Measurements from ENCODE around the gene TRPC4. TPM values are rescaled to one million over a fixed set of nuclear protein-coding genes. Genes with fewer than 3 reads are reported as not detected.

Gene TRPC4
- total RNA-seq, 1 donor from 2014 or later, result 0.26 TPM

DNA sequence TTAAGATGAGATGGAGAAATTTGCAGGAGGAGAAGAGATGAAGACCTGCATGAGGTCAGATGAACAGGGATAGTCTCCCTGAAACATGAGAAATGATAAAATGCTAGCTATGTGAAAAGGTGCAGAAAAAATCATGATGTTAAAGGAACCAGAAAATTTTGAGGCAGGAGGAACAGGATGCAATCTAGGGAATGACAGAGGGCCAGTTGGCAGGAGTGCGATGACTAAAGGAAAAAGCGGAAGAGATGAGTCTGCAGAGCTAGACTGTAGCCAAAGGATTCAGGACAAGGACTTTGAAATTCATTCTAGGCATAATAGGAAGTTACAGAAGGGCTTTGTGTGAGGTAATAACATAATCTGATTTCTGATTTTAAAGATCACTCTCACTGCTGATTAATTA is 77.9 kb downstream of the TRPC4 start:
- H3K4me3 ChIP-seq (ENCODE audit: low read depth, low read length), result no peak overlapping the region
- FAIRE-seq (no peak), DNase-seq (ENCODE audit: low read depth) (no peak)

DNA sequence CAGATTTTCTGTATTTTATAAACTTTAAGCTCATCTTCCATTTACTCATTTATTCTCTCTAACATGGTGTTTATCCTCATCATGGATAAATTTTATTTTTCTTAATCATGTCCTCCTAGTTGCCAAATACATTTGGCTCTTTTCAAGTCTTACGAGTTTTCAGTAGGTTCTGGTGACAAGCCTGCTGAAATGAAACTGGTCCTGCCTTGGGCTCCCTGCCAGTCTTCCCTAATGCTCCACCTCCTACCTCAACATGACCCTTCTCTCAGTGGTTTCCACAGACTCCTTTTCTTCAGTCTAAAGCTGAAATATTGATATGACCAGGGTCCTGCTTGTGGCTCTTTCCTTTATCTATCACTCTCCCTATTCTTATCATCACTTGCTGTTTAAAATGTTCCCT is 81.2 kb downstream of the TRPC4 start:
- Histone ChIP-seq H3K4me3 (ENCODE audit: low read depth, low read length) (no peak overlapping the region), H3K27me3 (ENCODE audit: control insufficient read depth, insufficient read depth, low read length) (no peaks in the 10 kb centered on the region), H3K36me3 (ENCODE audit: control insufficient read depth, insufficient read depth, low read length) (no peaks in the 10 kb centered on the region)
- DNase-seq (ENCODE audit: low read depth), result no peak
- TF ChIP-seq, protein P1, sequence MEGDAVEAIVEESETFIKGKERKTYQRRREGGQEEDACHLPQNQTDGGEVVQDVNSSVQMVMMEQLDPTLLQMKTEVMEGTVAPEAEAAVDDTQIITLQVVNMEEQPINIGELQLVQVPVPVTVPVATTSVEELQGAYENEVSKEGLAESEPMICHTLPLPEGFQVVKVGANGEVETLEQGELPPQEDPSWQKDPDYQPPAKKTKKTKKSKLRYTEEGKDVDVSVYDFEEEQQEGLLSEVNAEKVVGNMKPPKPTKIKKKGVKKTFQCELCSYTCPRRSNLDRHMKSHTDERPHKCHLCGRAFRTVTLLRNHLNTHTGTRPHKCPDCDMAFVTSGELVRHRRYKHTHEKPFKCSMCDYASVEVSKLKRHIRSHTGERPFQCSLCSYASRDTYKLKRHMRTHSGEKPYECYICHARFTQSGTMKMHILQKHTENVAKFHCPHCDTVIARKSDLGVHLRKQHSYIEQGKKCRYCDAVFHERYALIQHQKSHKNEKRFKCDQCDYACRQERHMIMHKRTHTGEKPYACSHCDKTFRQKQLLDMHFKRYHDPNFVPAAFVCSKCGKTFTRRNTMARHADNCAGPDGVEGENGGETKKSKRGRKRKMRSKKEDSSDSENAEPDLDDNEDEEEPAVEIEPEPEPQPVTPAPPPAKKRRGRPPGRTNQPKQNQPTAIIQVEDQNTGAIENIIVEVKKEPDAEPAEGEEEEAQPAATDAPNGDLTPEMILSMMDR (IDR thresholded peaks at IDR 0.05; ENCODE audit: insufficient read depth, low read length, severe bottlenecking), result no peak
- FAIRE-seq, result no peak

More for the DNA sequence above, 77.9 kb downstream of the TRPC4 start:
- Histone ChIP-seq H3K36me3 (ENCODE audit: control insufficient read depth, insufficient read depth, low read length) (no peaks in the 10 kb centered on the region), H3K27me3 (ENCODE audit: control insufficient read depth, insufficient read depth, low read length) (no peaks in the 10 kb centered on the region)
- TF ChIP-seq, protein P1 (IDR thresholded peaks at IDR 0.05; ENCODE audit: insufficient read depth, low read length, severe bottlenecking), result no peak

DNA sequence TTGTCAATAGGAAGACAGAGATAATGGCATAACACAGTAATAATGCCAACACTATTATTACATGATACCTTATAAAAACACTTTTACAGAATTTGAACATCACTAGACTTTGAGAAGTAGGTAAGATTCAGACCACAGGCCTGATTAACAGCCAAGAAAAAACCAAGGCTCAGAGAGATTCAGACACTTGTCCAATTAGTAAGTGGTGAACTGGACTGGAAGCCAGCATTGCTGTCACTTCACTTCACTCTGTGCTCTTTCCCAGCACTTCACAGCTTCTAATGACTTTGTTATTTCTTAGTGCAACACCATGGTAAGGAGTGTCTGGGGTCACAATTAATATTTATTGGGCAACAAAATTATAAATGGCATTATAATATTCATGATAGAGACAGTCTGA is 91.9 kb downstream of the TRPC4 start:
- no peak for FAIRE-seq
- no peak overlapping the region for H3K4me3 ChIP-seq (ENCODE audit: low read depth, low read length)

DNA sequence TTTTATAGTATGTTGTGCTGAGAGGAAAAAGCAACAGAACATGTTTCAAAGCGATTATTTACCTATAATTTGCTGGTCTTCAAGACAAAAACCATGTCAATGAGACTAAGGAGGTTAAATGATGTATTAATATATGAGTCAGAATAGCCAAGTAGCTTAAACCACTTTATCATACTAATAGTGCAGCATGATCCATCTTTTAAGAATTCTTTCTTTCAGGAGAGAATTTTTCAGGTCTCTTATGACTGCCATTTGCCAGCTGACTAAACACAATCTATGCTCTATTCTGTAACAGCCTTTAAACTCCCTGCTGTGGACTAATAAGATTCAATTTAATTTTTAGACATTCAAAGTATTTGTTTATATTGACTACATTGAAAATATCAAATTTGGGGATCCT is 93.7 kb downstream of the TRPC4 start:
- DNase-seq (ENCODE audit: low read depth) (peak; percentile 9), FAIRE-seq (no peak)
- TF ChIP-seq, protein P1 (IDR thresholded peaks at IDR 0.05; ENCODE audit: insufficient read depth, low read length, severe bottlenecking), result no peak
- no peaks in the 10 kb centered on the region for H3K36me3 ChIP-seq (ENCODE audit: control insufficient read depth, insufficient read depth, low read length)
- H3K4me3 ChIP-seq (ENCODE audit: low read depth, low read length), result no peak overlapping the region
- no peaks in the 10 kb centered on the region for H3K27me3 ChIP-seq (ENCODE audit: control insufficient read depth, insufficient read depth, low read length)

More for the DNA sequence above, 91.9 kb downstream of the TRPC4 start:
- TF ChIP-seq, protein P1 (IDR thresholded peaks at IDR 0.05; ENCODE audit: insufficient read depth, low read length, severe bottlenecking), result no peak
- no peak for DNase-seq (ENCODE audit: low read depth)
- Histone ChIP-seq H3K27me3 (ENCODE audit: control insufficient read depth, insufficient read depth, low read length) (no peaks in the 10 kb centered on the region), H3K36me3 (ENCODE audit: control insufficient read depth, insufficient read depth, low read length) (no peaks in the 10 kb centered on the region)

DNA sequence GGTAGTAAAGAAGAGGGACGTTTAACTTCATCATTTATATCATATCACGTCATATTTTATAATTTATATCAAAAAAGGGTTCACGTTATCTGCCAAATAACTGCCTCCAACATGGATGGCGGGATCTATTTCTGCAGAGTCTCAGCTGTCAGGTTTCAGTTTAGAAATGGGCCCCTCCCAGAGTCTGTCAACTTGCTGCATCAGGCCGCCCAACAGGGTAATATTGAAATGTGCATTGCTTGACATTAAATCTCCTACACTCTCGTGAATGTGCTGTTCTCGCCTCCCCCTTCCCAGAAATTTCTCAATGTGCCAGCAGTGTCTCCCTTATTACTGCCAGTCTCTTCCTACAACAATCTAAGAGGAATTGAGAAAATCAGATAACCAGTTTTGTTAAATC is 96.9 kb downstream of the TRPC4 start:
- FAIRE-seq, result no peak
- TF ChIP-seq, protein P1 (IDR thresholded peaks at IDR 0.05; ENCODE audit: insufficient read depth, low read length, severe bottlenecking), result no peak
- no peaks in the 10 kb centered on the region for H3K27me3 ChIP-seq (ENCODE audit: control insufficient read depth, insufficient read depth, low read length)
- no peak overlapping the region for H3K4me3 ChIP-seq (ENCODE audit: low read depth, low read length)
- no peaks in the 10 kb centered on the region for H3K36me3 ChIP-seq (ENCODE audit: control insufficient read depth, insufficient read depth, low read length)
- DNase-seq (ENCODE audit: low read depth), result no peak

DNA sequence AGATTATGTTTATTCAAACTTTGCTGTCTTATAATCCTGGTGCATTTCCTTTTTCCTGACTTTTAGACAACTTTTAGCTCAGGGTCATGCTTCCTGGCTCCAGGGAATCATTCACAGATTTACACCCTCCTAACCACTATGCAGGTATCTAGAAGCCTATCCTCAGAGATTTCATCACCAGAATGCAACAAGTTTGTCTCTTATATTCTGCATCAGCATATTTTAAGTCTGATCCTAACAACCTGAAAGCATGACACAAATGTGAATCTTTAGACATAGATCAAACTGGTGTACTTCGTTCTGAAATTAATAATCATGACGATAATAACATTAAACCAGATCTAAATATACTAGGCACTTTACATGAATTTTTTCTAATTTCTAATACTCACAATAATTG is 100.0 kb downstream of the TRPC4 start:
- no peaks in the 10 kb centered on the region for H3K27me3 ChIP-seq (ENCODE audit: control insufficient read depth, insufficient read depth, low read length)
- no peak for FAIRE-seq
- H3K36me3 ChIP-seq (ENCODE audit: control insufficient read depth, insufficient read depth, low read length), result no peaks in the 10 kb centered on the region
- H3K4me3 ChIP-seq (ENCODE audit: low read depth, low read length), result no peak overlapping the region
- DNase-seq (ENCODE audit: low read depth), result no peak
- TF ChIP-seq, protein P1 (IDR thresholded peaks at IDR 0.05; ENCODE audit: insufficient read depth, low read length, severe bottlenecking), result no peak
